Endothelial cell of umbilical vein (primary cell): ENCODE results near the gene MEF2C. TPM values are rescaled to one million over a fixed set of nuclear protein-coding genes. Genes with fewer than 3 reads are reported as not detected.
A peak's percentile ranks its signal among the peaks of the same experiment; 100 is the strongest.

ENCODE experiments used
- BruUV-seq: library from RNA; stranded (reverse); fragments of 400-500 nt; replicated peaks from 2 replicates; lab custom pipeline; 2021; lab: Mats Ljungman, UMichigan
- CTCF ChIA-PET: fragments of 300-600, 350-600 bp; sonication (Branson Sonifier 250); formaldehyde crosslinking; loops from one replicate; lab custom pipeline; 2021; ENCODE audit warnings: antibody characterized with exemption, inconsistent platforms; lab: Charles Lee
- POLR2A ChIA-PET: fragments of 300-600, 350-600 bp; sonication (Branson Sonifier 250); formaldehyde crosslinking; loops from one replicate; lab custom pipeline; 2021; ENCODE audit warnings: antibody characterized with exemption, inconsistent platforms; lab: Charles Lee
- DNase-seq: peaks from one replicate; pipeline ENCODE4 v3.0.0-alpha.2; 2011; ENCODE audit warnings: low read depth, low spot score
- FAIRE-seq: peaks from 2 replicates; lab custom pipeline; 2011; peaks lifted over from hg19 to GRCh38; lab: Jason Lieb, UNC
- H2AFZ ChIP-seq: 2 replicates; pipeline ENCODE4 v1.6.0; 2012; ENCODE audit warnings: low read depth, low read length, control low read depth, inconsistent platforms
- H3K27ac ChIP-seq: 2 replicates; pipeline ENCODE4 v1.5.1; 2011; ENCODE audit warnings: low read depth, mild to moderate bottlenecking, control low read depth, low read length, moderate library complexity; ENCODE audit not compliant: insufficient read depth
- H3K27me3 ChIP-seq, 2 experiments: 2 replicates each; pipeline versions ENCODE4 v1.6.0 to v1.6.1; 2011; ENCODE audit warnings: low read length in 2 of 2, mixed read lengths in 1 of 2; ENCODE audit not compliant: control insufficient read depth in 2 of 2, insufficient read depth in 2 of 2
- H3K36me3 ChIP-seq, 2 experiments: 2 replicates in 1 of 2; 3 replicates in 1 of 2; pipeline ENCODE4 v1.5.1; 2011; ENCODE audit warnings: low read length in 2 of 2, mild to moderate bottlenecking in 1 of 2, moderate library complexity in 1 of 2; ENCODE audit not compliant: control insufficient read depth in 2 of 2, insufficient read depth in 2 of 2; ENCODE audit errors: extremely low read depth in 1 of 2
- H3K4me1 ChIP-seq: 3 replicates; pipeline ENCODE4 v1.5.1; 2011; ENCODE audit warnings: mild to moderate bottlenecking, low read length; ENCODE audit not compliant: control insufficient read depth, insufficient read depth; ENCODE audit errors: extremely low read depth
- H3K4me2 ChIP-seq: 2 replicates; pipeline ENCODE4 v1.6.1; 2011; ENCODE audit warnings: low read length, control low read depth, mixed read lengths; ENCODE audit not compliant: insufficient read depth
- H3K4me3 ChIP-seq, 3 experiments: fragments of 200-600 bp in 1 of 3; sonication (generic), shearing (Covaris generic) in 1 of 3; replicated peaks in 1 of 3; 2 replicates each; pipeline ENCODE4 v1.5.1; 2011 to 2016; ENCODE audit warnings: control low read depth in 3 of 3, low read length in 3 of 3, mild to moderate bottlenecking in 2 of 3, inconsistent platforms in 1 of 3, low read depth in 1 of 3, moderate library complexity in 1 of 3; ENCODE audit not compliant: insufficient read depth in 1 of 3
- H3K79me2 ChIP-seq: 2 replicates; pipeline ENCODE4 v1.6.0; 2012; ENCODE audit warnings: low read length, inconsistent platforms; ENCODE audit not compliant: control insufficient read depth, insufficient read depth
- H3K9ac ChIP-seq: replicated peaks from 2 replicates; pipeline ENCODE3; 2011; ENCODE audit warnings: low read length, control low read depth; ENCODE audit not compliant: insufficient read depth; ENCODE audit errors: extremely low read depth
- H3K9me1 ChIP-seq: replicated peaks from 3 replicates; pipeline ENCODE4 v1.6.0; 2011; ENCODE audit warnings: mild to moderate bottlenecking, low read length; ENCODE audit not compliant: control insufficient read depth, insufficient read depth; ENCODE audit errors: extremely low read depth
- H3K9me3 ChIP-seq: replicated peaks from 2 replicates; pipeline ENCODE4 v1.5.1; 2012; ENCODE audit warnings: low read length, inconsistent platforms; ENCODE audit not compliant: control insufficient read depth, insufficient read depth
- H4K20me1 ChIP-seq: replicated peaks from 2 replicates; pipeline ENCODE3; 2011; ENCODE audit warnings: mild to moderate bottlenecking, low read length; ENCODE audit not compliant: control insufficient read depth, insufficient read depth; ENCODE audit errors: extremely low read depth
- EZH2 ChIP-seq: IDR thresholded peaks from 2 replicates; pipeline ENCODE4 v1.6.1; 2012; ENCODE audit warnings: borderline replicate concordance, low read depth, mild to moderate bottlenecking, moderate library complexity, low read length, inconsistent platforms; ENCODE audit not compliant: severe bottlenecking
- GATA2 ChIP-seq: IDR thresholded peaks from 2 replicates; pipeline ENCODE4 v1.7.0; 2011; ENCODE audit warnings: low read depth, mild to moderate bottlenecking, moderate library complexity, mixed read lengths, low read length; ENCODE audit not compliant: insufficient read length, insufficient read depth
- JUN ChIP-seq: IDR thresholded peaks from 2 replicates; pipeline ENCODE4 v1.6.1; 2011; ENCODE audit warnings: borderline replicate concordance, low read depth; ENCODE audit not compliant: insufficient read length, insufficient read depth
- MYC ChIP-seq: IDR thresholded peaks from one replicate; pipeline ENCODE4 v1.6.1; 2011; ENCODE audit warnings: mild to moderate bottlenecking, low read depth, low read length
- POLR2A ChIP-seq: IDR thresholded peaks from 2 replicates; pipeline ENCODE4 v1.6.1; 2012; ENCODE audit warnings: low read depth, mild to moderate bottlenecking, control low read depth, low read length
- dilution Hi-C: fragments of 300-500 bp; cut with MboI; formaldehyde crosslinking; loops from one replicate; pipeline ENCODE4 v1.15.0; 2019; ENCODE audit warnings: low sequenced_read_pairs; ENCODE audit not compliant: extremely low pct_ligation_motif_present
- intact Hi-C: fragments of 100-400 bp; cut with micrococcal nuclease; formaldehyde crosslinking; loops from one replicate; pipeline ENCODE4 v1.10.0; 2022
- polyA plus RNA-seq, 4 experiments: library from polyadenylated mRNA; depleted of rRNA in 3 of 4; stranded (reverse) in 3 of 4; unstranded in 1 of 4; fragments of >200 nt; gene quantifications; 2 replicates each; pipeline versions ENCODE4 v1.2.1 to v1.2.3, GENCODE V29; 2011 to 2012; ENCODE audit warnings: missing spikeins in 1 of 4
- total RNA-seq: library from RNA; stranded (reverse); gene quantifications from 2 replicates; pipeline ENCODE4 v1.2.3, GENCODE V29; 2021
- TF ChIP-seq, protein P1 (sequence below), 2 donors: IDR thresholded peaks; 1 replicate in 1 of 2; 2 replicates in 1 of 2; pipeline ENCODE4 v1.5.1; 2011; ENCODE audit warnings: low read length in 2 of 2, mild to moderate bottlenecking in 2 of 2, moderate library complexity in 2 of 2, control low read depth in 1 of 2, inconsistent platforms in 1 of 2, low read depth in 1 of 2; ENCODE audit not compliant: insufficient read depth in 1 of 2; ENCODE audit errors: extremely low read depth in 1 of 2
- TF ChIP-seq, protein P2 (sequence below): IDR thresholded peaks from 2 replicates; pipeline ENCODE4 v1.6.1; 2011; ENCODE audit not compliant: insufficient read depth, insufficient read length

Gene MEF2C
- total and polyA plus RNA-seq, 2 donors (not counting 3 experiments of a cell fraction or from before 2014, with no cell fraction given), result 21.2 to 67.7 TPM

DNA sequence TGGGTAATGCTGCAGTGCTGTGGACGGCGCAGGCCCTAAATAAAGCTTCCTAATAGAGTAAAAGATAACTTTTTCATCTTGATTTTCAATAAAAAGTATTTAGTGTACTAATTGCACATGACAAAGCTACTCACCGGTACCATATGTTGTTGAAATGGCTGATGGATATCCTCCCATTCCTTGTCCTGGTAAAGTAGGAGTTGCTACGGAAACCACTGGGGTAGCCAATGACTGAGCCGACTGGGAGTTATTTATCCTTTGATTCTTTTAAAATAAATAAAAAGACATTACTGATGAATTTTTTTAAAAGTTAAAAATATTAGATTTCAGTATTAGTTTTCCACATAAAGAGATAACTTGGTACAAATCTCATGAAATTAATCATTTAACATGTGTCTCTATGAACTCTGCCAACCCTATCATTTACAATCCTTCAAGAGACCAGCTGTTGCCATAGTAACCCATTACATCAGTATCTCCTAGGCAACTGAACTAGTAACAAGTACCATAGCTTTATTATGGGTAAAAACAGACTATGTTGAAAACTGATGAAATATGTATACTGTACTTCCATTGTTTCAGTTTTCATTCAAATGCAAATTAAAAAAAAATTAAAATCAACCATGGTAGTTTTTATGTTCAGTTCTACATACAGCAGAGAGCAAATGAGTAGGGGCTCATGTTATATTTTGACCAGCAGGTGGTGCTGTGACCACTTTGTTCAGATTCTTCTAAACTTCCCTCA, 153.7 kb downstream of the MEF2C start:
- no peak overlapping the region for H3K9ac ChIP-seq
- peak; percentile 86 for DNase-seq
- no peaks in the 10 kb centered on the region for H3K9me3 ChIP-seq
- H3K4me1 ChIP-seq, result peaks cover 6% of the 10 kb centered on the region
- H4K20me1 ChIP-seq, result no peaks in the 10 kb centered on the region
- no peak overlapping the region for H3K4me3 ChIP-seq
- no peak overlapping the region for H3K27ac ChIP-seq
- BruUV-seq, result no TSS peak
- no peaks in the 10 kb centered on the region for H3K9me1 ChIP-seq
- CTCF ChIA-PET, result interaction anchor here (0.6 to 9.6 kb wide), 73 partner anchors 10 to 1706 kb away, joined by 3 to 175 read pairs (median 4); partner anchors contain the start of gene MEF2C
- TF ChIP-seq EZH2 (no peak), POLR2A (no peak), MYC (no peak), GATA2 (no peak), JUN (no peak)
- TF ChIP-seq, protein P1, sequence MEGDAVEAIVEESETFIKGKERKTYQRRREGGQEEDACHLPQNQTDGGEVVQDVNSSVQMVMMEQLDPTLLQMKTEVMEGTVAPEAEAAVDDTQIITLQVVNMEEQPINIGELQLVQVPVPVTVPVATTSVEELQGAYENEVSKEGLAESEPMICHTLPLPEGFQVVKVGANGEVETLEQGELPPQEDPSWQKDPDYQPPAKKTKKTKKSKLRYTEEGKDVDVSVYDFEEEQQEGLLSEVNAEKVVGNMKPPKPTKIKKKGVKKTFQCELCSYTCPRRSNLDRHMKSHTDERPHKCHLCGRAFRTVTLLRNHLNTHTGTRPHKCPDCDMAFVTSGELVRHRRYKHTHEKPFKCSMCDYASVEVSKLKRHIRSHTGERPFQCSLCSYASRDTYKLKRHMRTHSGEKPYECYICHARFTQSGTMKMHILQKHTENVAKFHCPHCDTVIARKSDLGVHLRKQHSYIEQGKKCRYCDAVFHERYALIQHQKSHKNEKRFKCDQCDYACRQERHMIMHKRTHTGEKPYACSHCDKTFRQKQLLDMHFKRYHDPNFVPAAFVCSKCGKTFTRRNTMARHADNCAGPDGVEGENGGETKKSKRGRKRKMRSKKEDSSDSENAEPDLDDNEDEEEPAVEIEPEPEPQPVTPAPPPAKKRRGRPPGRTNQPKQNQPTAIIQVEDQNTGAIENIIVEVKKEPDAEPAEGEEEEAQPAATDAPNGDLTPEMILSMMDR (IDR thresholded peaks at IDR 0.05; ENCODE audit: extremely low read depth in 1 of 2, insufficient read depth in 1 of 2, low read depth in 1 of 2, low read length in 2 of 2), result peak; percentile 49 to 50
- TF ChIP-seq, protein P2, sequence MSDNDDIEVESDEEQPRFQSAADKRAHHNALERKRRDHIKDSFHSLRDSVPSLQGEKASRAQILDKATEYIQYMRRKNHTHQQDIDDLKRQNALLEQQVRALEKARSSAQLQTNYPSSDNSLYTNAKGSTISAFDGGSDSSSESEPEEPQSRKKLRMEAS, result no peak
- intact Hi-C loops (loop anchor here (1.0 to 10.0 kb wide), 11 partner anchors 56 to 1658 kb away; partner anchors contain the start of gene MEF2C), dilution Hi-C loops (no loop called here)
- POLR2A ChIA-PET, result interaction anchor here (1.0 to 1.3 kb wide), 2 partner anchors 154 to 1536 kb away, joined by 3 to 7 read pairs; partner anchors contain the start of gene MEF2C
- H3K79me2 ChIP-seq, result no peaks in the 10 kb centered on the region
- peaks cover 0 to 1% of the 10 kb centered on the region in 2 experiments for H3K36me3 ChIP-seq
- no peak overlapping the region for H3K4me2 ChIP-seq
- H2AFZ ChIP-seq, result no peak overlapping the region
- FAIRE-seq, result peak; percentile 74
- no peaks in the 10 kb centered on the region for H3K27me3 ChIP-seq
